GM18505 (cell line): Measurements from ENCODE around the gene FBXO31.

Experiments
- ATAC-seq: cut with Tn5 transposase; IDR thresholded peaks from one replicate; pipeline ENCODE4 v1.9.1; 2021; ENCODE audit not compliant: unreplicated experiment
- POLR2A ChIP-seq: IDR thresholded peaks from 4 replicates; pipeline ENCODE4 v1.6.1; 2011; ENCODE audit warnings: borderline replicate concordance; ENCODE audit not compliant: insufficient read depth, insufficient read length; ENCODE audit errors: extremely low read depth

Gene FBXO31

GRCh38 chr16:87316450-87316922 is 67.1 kb downstream of the FBXO31 start:
- no peak for TF ChIP-seq POLR2A
- ATAC-seq: no peak

- TF ChIP-seq POLR2A: no peak
- no peak for ATAC-seq
These were observed 68.6 kb downstream of the FBXO31 start for GRCh38 chr16:87314990-87315420.

- TF ChIP-seq POLR2A: no peak
- no peak for ATAC-seq
These were observed 71.6 kb downstream of the FBXO31 start for GRCh38 chr16:87312008-87312407.

GRCh38 chr16:87311387-87311786 is 72.2 kb downstream of the FBXO31 start:
- no peak for TF ChIP-seq POLR2A
- no peak for ATAC-seq

GRCh38 chr16:87310610-87311009 is 73.0 kb downstream of the FBXO31 start:
- TF ChIP-seq POLR2A: no peak
- no peak for ATAC-seq

GRCh38 chr16:87309620-87310525 is 73.7 kb downstream of the FBXO31 start:
- ATAC-seq: no peak
- TF ChIP-seq POLR2A: no peak

GRCh38 chr16:87308826-87309225 is 74.8 kb downstream of the FBXO31 start:
- ATAC-seq: no peak
- no peak for TF ChIP-seq POLR2A

GRCh38 chr16:87306516-87306915 is 77.1 kb downstream of the FBXO31 start:
- ATAC-seq: no peak

GRCh38 chr16:87305505-87306391 is 77.8 kb downstream of the FBXO31 start:
- no peak for ATAC-seq
- TF ChIP-seq POLR2A: no peak

More at GRCh38 chr16:87306516-87306915, 77.1 kb downstream of the FBXO31 start:
- TF ChIP-seq POLR2A: no peak

- TF ChIP-seq POLR2A: no peak
- ATAC-seq: no peak
These were observed 78.6 kb downstream of the FBXO31 start for GRCh38 chr16:87304951-87305350.

- no peak for ATAC-seq
- TF ChIP-seq POLR2A: no peak
These were observed 79.5 kb downstream of the FBXO31 start for GRCh38 chr16:87303962-87304521.

GRCh38 chr16:87303431-87303930 is 80.1 kb downstream of the FBXO31 start:
- no peak for TF ChIP-seq POLR2A
- ATAC-seq: no peak

- no peak for TF ChIP-seq POLR2A
- no peak for ATAC-seq
These were observed 84.6 kb downstream of the FBXO31 start for GRCh38 chr16:87298857-87299465.

- no peak for ATAC-seq
- no peak for TF ChIP-seq POLR2A
These were observed 85.5 kb downstream of the FBXO31 start for GRCh38 chr16:87297918-87298631.
